Activated T-cell treated with anti-CD3 and anti-CD28 coated beads for 24 hours (primary cell): ENCODE results near the gene ANKZF1.
"Not testable (repeated sequence)": the region's sequence is repeated elsewhere in the genome, so short reads cannot be mapped to it uniquely, and the experiment has no call there.

ENCODE experiments used
- DNase-seq: peaks from one replicate; pipeline ENCODE4 v3.0.0-alpha.2; 2020; ENCODE audit warnings: low read depth

ANKZF1 gene

GRCh38 chr2:219229305-219230058 lies at the start of gene ANKZF1, which contains the start of gene ATG9A:
Gene ANKZF1, plus strand, starts transcription at chr2:219229806. Its CDS starts 452 bp downstream, at chr2:219230258.
Gene ATG9A, minus strand, starts transcription at chr2:219229636. Its CDS starts 1,612 bp downstream, at chr2:219228024.
- DNase-seq: peak; percentile 97

- DNase-seq: no peak
Observed at GRCh38 chr2:219180961-219181360, 48.6 kb upstream of the ANKZF1 start.

- no peak for DNase-seq
Observed at GRCh38 chr2:219181531-219181930, 48.1 kb upstream of the ANKZF1 start.

- DNase-seq: no peak
Observed at GRCh38 chr2:219182331-219183150, 47.1 kb upstream of the ANKZF1 start.

- no peak for DNase-seq
Observed at GRCh38 chr2:219183151-219183772, 46.3 kb upstream of the ANKZF1 start.

GRCh38 chr2:219184121-219184520 lies 45.5 kb upstream of the ANKZF1 start:
- DNase-seq: no peak

GRCh38 chr2:219186754-219187456 lies 42.7 kb upstream of the ANKZF1 start:
- no peak for DNase-seq

GRCh38 chr2:219197388-219197787 lies 32.2 kb upstream of the ANKZF1 start:
- no peak for DNase-seq

GRCh38 chr2:219198974-219199373 lies 30.6 kb upstream of the ANKZF1 start:
- no peak for DNase-seq

- DNase-seq: no peak
Observed at GRCh38 chr2:219199470-219200211, 30.0 kb upstream of the ANKZF1 start.

- not testable (repeated sequence) for DNase-seq
Observed at GRCh38 chr2:219200502-219201326, 28.9 kb upstream of the ANKZF1 start.

GRCh38 chr2:219201331-219201730 lies 28.3 kb upstream of the ANKZF1 start:
- DNase-seq: not testable (repeated sequence)

GRCh38 chr2:219204425-219205164 lies 25.0 kb upstream of the ANKZF1 start:
- DNase-seq: no peak

- DNase-seq: no peak
Observed at GRCh38 chr2:219205165-219205538, 24.5 kb upstream of the ANKZF1 start.

GRCh38 chr2:219205981-219206327 lies 23.7 kb upstream of the ANKZF1 start:
- DNase-seq: no peak

- DNase-seq: peak; percentile 92
Observed at GRCh38 chr2:219206328-219207133, 23.1 kb upstream of the ANKZF1 start, which contains the start of gene ZFAND2B. Gene ZFAND2B, plus strand, starts transcription at chr2:219206782. Its CDS starts 206 bp downstream, at chr2:219206988.

GRCh38 chr2:219207134-219207883 lies 22.3 kb upstream of the ANKZF1 start:
- no peak for DNase-seq
